ENCODE measurements around the gene COPE.

DNA sequence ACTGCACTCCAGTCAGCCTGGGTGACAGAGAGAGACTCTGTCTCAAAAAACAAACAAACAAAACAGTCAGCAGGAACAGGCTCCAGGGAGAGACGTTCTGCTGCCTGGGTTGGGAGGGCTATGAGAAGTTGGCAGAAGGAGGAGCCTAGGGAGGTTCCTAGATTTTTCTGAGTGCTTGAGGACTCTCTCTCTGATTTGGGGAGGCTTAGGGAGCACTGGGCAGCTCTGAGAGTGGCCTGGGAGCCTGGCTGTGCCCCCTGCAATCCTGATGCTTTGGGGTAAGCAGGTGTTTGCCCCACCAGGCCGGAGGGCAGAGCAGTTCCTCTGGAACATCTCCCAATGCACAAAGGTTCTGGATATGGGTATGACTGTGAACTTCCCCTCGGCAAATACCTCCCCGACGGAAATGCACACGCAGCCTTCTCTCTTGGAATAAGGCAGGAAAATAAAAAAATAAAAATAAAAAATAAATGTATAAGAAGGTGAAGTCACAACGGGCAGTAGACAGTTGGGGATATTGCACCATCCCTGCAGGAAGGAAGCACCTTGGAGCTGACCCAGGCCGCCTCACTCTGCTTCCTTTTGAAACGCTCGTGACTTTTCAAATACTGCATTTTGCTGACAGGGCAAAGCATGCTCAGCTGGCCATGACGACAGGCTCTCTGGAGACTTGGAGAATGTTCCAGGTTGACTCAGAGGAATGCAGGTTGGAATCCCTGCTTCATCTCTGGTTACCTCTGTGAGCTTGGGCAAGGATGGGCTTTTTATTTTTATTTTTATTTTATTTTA, 48.4 kb upstream of the COPE start:
- TF ChIP-seq, protein P1, sequence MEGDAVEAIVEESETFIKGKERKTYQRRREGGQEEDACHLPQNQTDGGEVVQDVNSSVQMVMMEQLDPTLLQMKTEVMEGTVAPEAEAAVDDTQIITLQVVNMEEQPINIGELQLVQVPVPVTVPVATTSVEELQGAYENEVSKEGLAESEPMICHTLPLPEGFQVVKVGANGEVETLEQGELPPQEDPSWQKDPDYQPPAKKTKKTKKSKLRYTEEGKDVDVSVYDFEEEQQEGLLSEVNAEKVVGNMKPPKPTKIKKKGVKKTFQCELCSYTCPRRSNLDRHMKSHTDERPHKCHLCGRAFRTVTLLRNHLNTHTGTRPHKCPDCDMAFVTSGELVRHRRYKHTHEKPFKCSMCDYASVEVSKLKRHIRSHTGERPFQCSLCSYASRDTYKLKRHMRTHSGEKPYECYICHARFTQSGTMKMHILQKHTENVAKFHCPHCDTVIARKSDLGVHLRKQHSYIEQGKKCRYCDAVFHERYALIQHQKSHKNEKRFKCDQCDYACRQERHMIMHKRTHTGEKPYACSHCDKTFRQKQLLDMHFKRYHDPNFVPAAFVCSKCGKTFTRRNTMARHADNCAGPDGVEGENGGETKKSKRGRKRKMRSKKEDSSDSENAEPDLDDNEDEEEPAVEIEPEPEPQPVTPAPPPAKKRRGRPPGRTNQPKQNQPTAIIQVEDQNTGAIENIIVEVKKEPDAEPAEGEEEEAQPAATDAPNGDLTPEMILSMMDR (IDR thresholded peaks at IDR 0.05), result no peak
- TF ChIP-seq POLR2A (IDR thresholded peaks at IDR 0.05), result no peak
